ENCODE measurements around the gene CENPO. TPM values are rescaled to one million over a fixed set of nuclear protein-coding genes. Genes with fewer than 3 reads are reported as not detected.
A peak's percentile ranks its signal among the peaks of the same experiment; 100 is the strongest.
"Not testable (repeated sequence)": the region's sequence is repeated elsewhere in the genome, so short reads cannot be mapped to it uniquely, and the experiment has no call there.

CENPO gene
- total RNA-seq, 2 experiments from 2014 or later, result 53.6 to 59.2 TPM

DNA sequence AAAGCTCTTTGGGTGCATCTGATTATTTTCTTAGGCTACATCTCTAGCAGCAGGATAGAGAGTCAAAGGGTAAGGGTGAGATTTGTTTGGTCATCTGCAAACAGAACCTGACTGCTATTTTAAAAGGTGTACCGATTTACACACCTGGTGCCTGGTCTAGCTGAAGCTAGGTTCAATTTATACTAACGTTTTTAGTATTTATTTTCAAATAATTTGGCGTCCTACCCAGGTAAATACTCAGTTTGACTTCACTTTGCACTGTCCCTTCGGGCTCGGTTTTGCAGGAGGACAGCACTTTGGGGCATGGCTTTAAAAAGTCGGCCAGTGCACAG, 717 bp upstream of the CENPO start:
- H3K27ac ChIP-seq (ENCODE audit: low read depth, low read length, poor library complexity, severe bottlenecking), result peak overlapping the region; percentile 82
- H3K4me2 ChIP-seq (ENCODE audit: low read length), result peak overlapping the region; percentile 90
- CTCF ChIA-PET (ENCODE audit: unreplicated experiment), result no interaction called here
- H3K4me3 ChIP-seq (ENCODE audit: low read depth, low read length, poor library complexity, severe bottlenecking), result peak overlapping the region; percentile 91
- peak overlapping the region; percentile 77 for H2AFZ ChIP-seq (ENCODE audit: low read length)
- H4K20me1 ChIP-seq (ENCODE audit: insufficient read depth, low read length), result peaks cover 6% of the 10 kb centered on the region; the same call in 1 of the 2 replicates
- TSS peak; percentile 90 for BruUV-seq (replicated peaks)
- no peaks in the 10 kb centered on the region for H3K9me2 ChIP-seq (ENCODE audit: insufficient read depth, low read length)
- peaks cover 57% of the 10 kb centered on the region for H3K79me2 ChIP-seq (ENCODE audit: insufficient read depth, low read depth, low read length)
- POLR2A ChIA-PET, result interaction anchor here (0.7 to 1.7 kb wide), 9 partner anchors 13 to 180 kb away, joined by 3 to 6 read pairs (median 4); no protein-coding TSS in a partner anchor
- H3K36me3 ChIP-seq (ENCODE audit: insufficient read depth, low read length), result peaks cover 33% of the 10 kb centered on the region
- intact Hi-C loops (cut with micrococcal nuclease; ENCODE audit: unreplicated experiment), result loop anchor here (2.0 to 5.0 kb wide), 2 partner anchors 180 to 300 kb away; partner anchors contain the start of gene NCOA1
- H3K4me1 ChIP-seq (ENCODE audit: insufficient read depth, low read length, poor library complexity, severe bottlenecking), result peaks cover 30% of the 10 kb centered on the region
- TF ChIP-seq EZH2phosphoT487 (IDR thresholded peaks at IDR 0.05; ENCODE audit: borderline replicate concordance, low read depth, low read length), result no peak
- TF ChIP-seq, protein P1, sequence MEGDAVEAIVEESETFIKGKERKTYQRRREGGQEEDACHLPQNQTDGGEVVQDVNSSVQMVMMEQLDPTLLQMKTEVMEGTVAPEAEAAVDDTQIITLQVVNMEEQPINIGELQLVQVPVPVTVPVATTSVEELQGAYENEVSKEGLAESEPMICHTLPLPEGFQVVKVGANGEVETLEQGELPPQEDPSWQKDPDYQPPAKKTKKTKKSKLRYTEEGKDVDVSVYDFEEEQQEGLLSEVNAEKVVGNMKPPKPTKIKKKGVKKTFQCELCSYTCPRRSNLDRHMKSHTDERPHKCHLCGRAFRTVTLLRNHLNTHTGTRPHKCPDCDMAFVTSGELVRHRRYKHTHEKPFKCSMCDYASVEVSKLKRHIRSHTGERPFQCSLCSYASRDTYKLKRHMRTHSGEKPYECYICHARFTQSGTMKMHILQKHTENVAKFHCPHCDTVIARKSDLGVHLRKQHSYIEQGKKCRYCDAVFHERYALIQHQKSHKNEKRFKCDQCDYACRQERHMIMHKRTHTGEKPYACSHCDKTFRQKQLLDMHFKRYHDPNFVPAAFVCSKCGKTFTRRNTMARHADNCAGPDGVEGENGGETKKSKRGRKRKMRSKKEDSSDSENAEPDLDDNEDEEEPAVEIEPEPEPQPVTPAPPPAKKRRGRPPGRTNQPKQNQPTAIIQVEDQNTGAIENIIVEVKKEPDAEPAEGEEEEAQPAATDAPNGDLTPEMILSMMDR (conservative IDR thresholded peaks at IDR 0.05; ENCODE audit: low read length), result no peak; the same call in 1 of the 2 replicates
- no peak for DNase-seq (ENCODE audit: low spot score)
- no peaks in the 10 kb centered on the region for H3K9me3 ChIP-seq (ENCODE audit: low read length)

DNA sequence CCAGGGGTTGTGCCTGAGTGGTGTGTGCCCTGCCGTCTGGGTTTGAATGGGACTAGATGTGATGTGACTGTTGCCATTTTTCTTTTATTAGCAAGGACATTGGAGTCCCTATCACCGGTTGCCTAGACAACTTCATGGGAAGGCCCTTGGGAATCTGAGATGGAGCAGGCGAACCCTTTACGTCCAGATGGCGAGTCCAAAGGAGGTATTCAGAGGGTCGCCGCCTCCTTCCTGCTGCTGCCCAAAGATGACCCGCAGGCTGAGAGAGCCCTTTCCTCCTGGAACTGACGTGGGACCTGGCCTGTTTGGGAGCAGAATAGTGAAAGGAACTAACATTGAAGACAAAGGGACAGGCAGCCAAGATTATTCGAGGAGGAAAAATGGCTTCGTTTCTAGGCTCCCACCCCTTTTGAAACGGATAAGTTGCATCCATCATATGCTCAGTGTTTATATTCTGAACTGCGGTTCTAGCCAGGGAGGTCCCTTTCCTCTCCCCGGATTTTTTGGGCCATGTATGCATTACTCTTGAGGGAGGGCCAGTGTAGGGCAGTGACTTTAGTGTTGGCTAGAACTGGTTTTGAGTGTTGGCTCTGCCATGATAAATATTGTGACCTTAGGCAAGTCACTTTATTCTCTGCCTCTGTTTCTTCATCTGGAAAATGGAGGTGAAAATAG, 673 bp downstream of the CENPO start:
- no peaks in the 10 kb centered on the region for H3K9me2 ChIP-seq (ENCODE audit: insufficient read depth, low read length)
- peaks cover 71% of the 10 kb centered on the region for H3K79me2 ChIP-seq (ENCODE audit: insufficient read depth, low read depth, low read length)
- peak overlapping the region; percentile 90 for H3K4me2 ChIP-seq (ENCODE audit: low read length)
- peak overlapping the region; percentile 77 for H2AFZ ChIP-seq (ENCODE audit: low read length)
- H3K9me3 ChIP-seq (ENCODE audit: low read length), result no peaks in the 10 kb centered on the region
- H3K4me3 ChIP-seq (ENCODE audit: low read depth, low read length, poor library complexity, severe bottlenecking), result peak overlapping the region; percentile 91
- H3K27ac ChIP-seq (ENCODE audit: low read depth, low read length, poor library complexity, severe bottlenecking), result peak overlapping the region; percentile 82
- intact Hi-C loops (cut with micrococcal nuclease; ENCODE audit: unreplicated experiment), result loop anchor here (2.0 to 5.0 kb wide), 2 partner anchors 179 to 302 kb away; partner anchors contain the start of gene NCOA1
- CTCF ChIA-PET (ENCODE audit: unreplicated experiment), result no interaction called here
- BruUV-seq (replicated peaks), result TSS peak; percentile 88
- H3K36me3 ChIP-seq (ENCODE audit: insufficient read depth, low read length), result peaks cover 47% of the 10 kb centered on the region
- TF ChIP-seq, protein P1 (conservative IDR thresholded peaks at IDR 0.05; ENCODE audit: low read length), result no peak
- TF ChIP-seq EZH2phosphoT487 (IDR thresholded peaks at IDR 0.05; ENCODE audit: borderline replicate concordance, low read depth, low read length), result no peak
- POLR2A ChIA-PET, result interaction anchor here (1.1 to 1.7 kb wide), 4 partner anchors 14 to 145 kb away, joined by 3 to 6 read pairs (median 4); no protein-coding TSS in a partner anchor
- H3K4me1 ChIP-seq (ENCODE audit: insufficient read depth, low read length, poor library complexity, severe bottlenecking), result peaks cover 30% of the 10 kb centered on the region
- peaks cover 6% of the 10 kb centered on the region; the same call in 1 of the 2 replicates for H4K20me1 ChIP-seq (ENCODE audit: insufficient read depth, low read length)
- peak; percentile 40 for DNase-seq (ENCODE audit: low spot score)

- BruUV-seq (replicated peaks), result no TSS peak
- H2AFZ ChIP-seq (ENCODE audit: low read length), result no peak overlapping the region
- H3K9me2 ChIP-seq (ENCODE audit: insufficient read depth, low read length), result no peaks in the 10 kb centered on the region
- no peaks in the 10 kb centered on the region for H3K9me3 ChIP-seq (ENCODE audit: low read length)
- H3K79me2 ChIP-seq (ENCODE audit: insufficient read depth, low read depth, low read length), result peaks cover 73% of the 10 kb centered on the region
- ChIA-PET POLR2A (interaction anchor here (0.7 to 1.7 kb wide), 2 partner anchors 23 to 876 kb away, joined by 3 to 5 read pairs; no protein-coding TSS in a partner anchor), CTCF (ENCODE audit: unreplicated experiment) (no interaction called here)
- DNase-seq (ENCODE audit: low spot score), result no peak
- H3K4me1 ChIP-seq (ENCODE audit: insufficient read depth, low read length, poor library complexity, severe bottlenecking), result peaks cover 13% of the 10 kb centered on the region
- H3K36me3 ChIP-seq (ENCODE audit: insufficient read depth, low read length), result peaks cover 66% of the 10 kb centered on the region
- H4K20me1 ChIP-seq (ENCODE audit: insufficient read depth, low read length), result peaks cover 6% of the 10 kb centered on the region; the same call in 1 of the 2 replicates
- intact Hi-C loops (cut with micrococcal nuclease; ENCODE audit: unreplicated experiment), result no loop called here
- no peak overlapping the region for H3K4me3 ChIP-seq (ENCODE audit: low read depth, low read length, poor library complexity, severe bottlenecking)
- H3K4me2 ChIP-seq (ENCODE audit: low read length), result no peak overlapping the region
- no peak overlapping the region for H3K27ac ChIP-seq (ENCODE audit: low read depth, low read length, poor library complexity, severe bottlenecking)
- TF ChIP-seq EZH2phosphoT487 (IDR thresholded peaks at IDR 0.05; ENCODE audit: borderline replicate concordance, low read depth, low read length), result no peak
- TF ChIP-seq, protein P1 (conservative IDR thresholded peaks at IDR 0.05; ENCODE audit: low read length), result no peak
These were observed 4.4 kb downstream of the CENPO start for GRCh38 chr2:24797644-24798043.

DNA sequence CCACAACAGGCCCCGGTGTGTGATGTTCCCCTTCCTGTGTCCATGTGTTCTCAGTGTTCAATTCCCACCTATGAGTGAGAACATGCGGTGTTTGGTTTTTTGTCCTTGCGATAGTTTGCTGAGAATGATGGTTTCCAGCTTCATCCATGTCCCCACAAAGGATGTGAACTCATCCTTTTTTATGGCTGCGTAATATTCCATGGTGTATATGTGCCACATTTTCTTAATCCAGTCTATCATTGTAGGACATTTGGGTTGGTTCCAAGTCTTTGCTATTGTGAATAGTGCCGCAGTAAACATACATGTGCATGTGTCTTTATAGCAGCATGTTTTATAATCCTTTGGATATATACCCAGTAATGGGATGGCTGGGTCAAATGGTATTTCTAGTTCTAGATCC, 7.3 kb downstream of the CENPO start:
- intact Hi-C loops (cut with micrococcal nuclease; ENCODE audit: unreplicated experiment); BruUV-seq (replicated peaks); CTCF ChIA-PET (ENCODE audit: unreplicated experiment); POLR2A ChIA-PET; H3K9me3 ChIP-seq (ENCODE audit: low read length); H2AFZ ChIP-seq (ENCODE audit: low read length); H4K20me1 ChIP-seq (ENCODE audit: insufficient read depth, low read length); H3K9me2 ChIP-seq (ENCODE audit: insufficient read depth, low read length); H3K4me3 ChIP-seq (ENCODE audit: low read depth, low read length, poor library complexity, severe bottlenecking); DNase-seq (ENCODE audit: low spot score); H3K4me2 ChIP-seq (ENCODE audit: low read length); H3K27ac ChIP-seq (ENCODE audit: low read depth, low read length, poor library complexity, severe bottlenecking); H3K4me1 ChIP-seq (ENCODE audit: insufficient read depth, low read length, poor library complexity, severe bottlenecking): not testable (repeated sequence)
- H3K79me2 ChIP-seq (ENCODE audit: insufficient read depth, low read depth, low read length), result peaks cover 51% of the 10 kb centered on the region
- H3K36me3 ChIP-seq (ENCODE audit: insufficient read depth, low read length), result peaks cover 60% of the 10 kb centered on the region
